ENCODE results near the gene NOPCHAP1. TPM values are rescaled to one million over a fixed set of nuclear protein-coding genes. Genes with fewer than 3 reads are reported as not detected.

Gene NOPCHAP1
- polyA plus RNA-seq, 1 experiment, result 9.5 TPM

GRCh38 chr12:104985206-104985605, 910 bp upstream of the NOPCHAP1 start:
- Histone ChIP-seq H3K27me3 (ENCODE audit: control insufficient read depth, insufficient read depth, low read length) (no peaks in the 10 kb centered on the region), H3K9me3 (ENCODE audit: control insufficient read depth, insufficient read depth, low read length) (no peaks in the 10 kb centered on the region), H3K27ac (ENCODE audit: low read depth, low read length) (no peak overlapping the region), H3K4me3 (ENCODE audit: low read depth, low read length) (no peak overlapping the region)
- TF ChIP-seq, protein P1, sequence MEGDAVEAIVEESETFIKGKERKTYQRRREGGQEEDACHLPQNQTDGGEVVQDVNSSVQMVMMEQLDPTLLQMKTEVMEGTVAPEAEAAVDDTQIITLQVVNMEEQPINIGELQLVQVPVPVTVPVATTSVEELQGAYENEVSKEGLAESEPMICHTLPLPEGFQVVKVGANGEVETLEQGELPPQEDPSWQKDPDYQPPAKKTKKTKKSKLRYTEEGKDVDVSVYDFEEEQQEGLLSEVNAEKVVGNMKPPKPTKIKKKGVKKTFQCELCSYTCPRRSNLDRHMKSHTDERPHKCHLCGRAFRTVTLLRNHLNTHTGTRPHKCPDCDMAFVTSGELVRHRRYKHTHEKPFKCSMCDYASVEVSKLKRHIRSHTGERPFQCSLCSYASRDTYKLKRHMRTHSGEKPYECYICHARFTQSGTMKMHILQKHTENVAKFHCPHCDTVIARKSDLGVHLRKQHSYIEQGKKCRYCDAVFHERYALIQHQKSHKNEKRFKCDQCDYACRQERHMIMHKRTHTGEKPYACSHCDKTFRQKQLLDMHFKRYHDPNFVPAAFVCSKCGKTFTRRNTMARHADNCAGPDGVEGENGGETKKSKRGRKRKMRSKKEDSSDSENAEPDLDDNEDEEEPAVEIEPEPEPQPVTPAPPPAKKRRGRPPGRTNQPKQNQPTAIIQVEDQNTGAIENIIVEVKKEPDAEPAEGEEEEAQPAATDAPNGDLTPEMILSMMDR (IDR thresholded peaks at IDR 0.05; ENCODE audit: low read depth, low read length), result no peak
- DNase-seq (ENCODE audit: low read depth, low spot score), result no peak
- ChIA-PET POLR2A (no interaction called here), CTCF (no interaction called here)

GRCh38 chr12:104990950-104991349, 4.8 kb downstream of the NOPCHAP1 start:
- Histone ChIP-seq H3K9me3 (ENCODE audit: control insufficient read depth, insufficient read depth, low read length) (no peaks in the 10 kb centered on the region), H3K27ac (ENCODE audit: low read depth, low read length) (no peak overlapping the region), H3K27me3 (ENCODE audit: control insufficient read depth, insufficient read depth, low read length) (no peaks in the 10 kb centered on the region), H3K4me3 (ENCODE audit: low read depth, low read length) (no peak overlapping the region)
- ChIA-PET CTCF (interaction anchor here (0.9 kb wide), 1 partner anchor 609 kb away, joined by 3 read pairs; no protein-coding TSS in a partner anchor), POLR2A (no interaction called here)
- DNase-seq (ENCODE audit: low read depth, low spot score), result no peak
- TF ChIP-seq, protein P1 (IDR thresholded peaks at IDR 0.05; ENCODE audit: low read depth, low read length), result no peak

DNA sequence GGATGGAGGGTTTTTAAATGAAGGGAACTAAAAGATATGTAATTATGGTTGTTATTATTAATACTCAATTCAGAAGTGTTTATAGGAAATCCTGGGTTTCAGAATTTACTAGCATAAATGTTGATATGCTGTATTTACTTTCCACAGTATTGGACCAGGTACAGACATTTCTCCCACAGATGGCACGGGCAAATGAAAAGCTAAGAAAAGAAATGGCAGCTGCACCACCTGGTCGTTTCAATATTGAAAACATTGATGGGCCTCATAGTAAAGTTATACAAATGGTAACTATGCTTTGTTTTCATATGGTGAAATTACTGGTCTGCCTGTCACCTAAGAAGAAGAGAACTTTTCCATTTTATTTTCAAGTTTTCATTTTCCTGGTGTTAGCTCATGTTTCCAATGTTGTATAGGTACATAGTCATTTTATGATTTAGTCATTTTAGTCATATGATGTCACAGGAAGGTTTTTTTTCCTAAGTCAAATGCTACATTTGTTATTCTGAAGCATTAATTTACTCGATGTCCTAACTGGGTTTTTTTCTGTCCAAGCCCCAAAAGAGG, 5.5 kb downstream of the NOPCHAP1 start:
- no peak overlapping the region for H3K4me3 ChIP-seq (ENCODE audit: low read depth, low read length)
- no peak overlapping the region for H3K27ac ChIP-seq (ENCODE audit: low read depth, low read length)
- H3K9me3 ChIP-seq (ENCODE audit: control insufficient read depth, insufficient read depth, low read length), result no peaks in the 10 kb centered on the region
- POLR2A ChIA-PET, result no interaction called here
- CTCF ChIA-PET, result interaction anchor here (0.9 kb wide), 1 partner anchor 610 kb away, joined by 3 read pairs; no protein-coding TSS in a partner anchor
- DNase-seq (ENCODE audit: low read depth, low spot score), result no peak
- no peaks in the 10 kb centered on the region for H3K27me3 ChIP-seq (ENCODE audit: control insufficient read depth, insufficient read depth, low read length)
- TF ChIP-seq, protein P1 (IDR thresholded peaks at IDR 0.05; ENCODE audit: low read depth, low read length), result no peak

GRCh38 chr12:104994336-104994735, 8.2 kb downstream of the NOPCHAP1 start:
- H3K27me3 ChIP-seq (ENCODE audit: control insufficient read depth, insufficient read depth, low read length), result no peaks in the 10 kb centered on the region
- POLR2A ChIA-PET, result no interaction called here
- CTCF ChIA-PET, result no interaction called here
- TF ChIP-seq, protein P1 (IDR thresholded peaks at IDR 0.05; ENCODE audit: low read depth, low read length), result no peak
- no peaks in the 10 kb centered on the region for H3K9me3 ChIP-seq (ENCODE audit: control insufficient read depth, insufficient read depth, low read length)
- H3K4me3 ChIP-seq (ENCODE audit: low read depth, low read length), result no peak overlapping the region
- DNase-seq (ENCODE audit: low read depth, low spot score), result no peak
- H3K27ac ChIP-seq (ENCODE audit: low read depth, low read length), result no peak overlapping the region

DNA sequence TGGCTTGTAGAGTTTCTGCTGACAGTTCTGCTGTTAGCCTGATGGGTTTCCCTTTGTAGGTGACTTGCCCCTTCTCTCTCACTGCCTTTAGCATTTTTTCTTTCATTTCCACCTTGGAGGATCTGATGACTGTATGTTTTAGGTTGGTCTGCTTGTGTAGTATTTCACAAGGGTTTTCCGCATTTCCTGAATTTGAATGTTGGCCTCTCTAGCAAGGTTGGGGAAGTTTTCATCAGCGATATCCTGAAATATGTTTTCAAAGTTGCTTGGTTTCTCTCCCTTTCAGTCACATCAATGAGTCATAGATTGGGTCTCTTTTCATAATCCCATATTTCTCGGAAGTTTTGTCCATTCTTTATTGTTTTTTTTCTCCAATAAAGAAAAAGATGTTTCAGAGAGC, 11.4 kb downstream of the NOPCHAP1 start:
- DNase-seq (ENCODE audit: low read depth, low spot score), result no peak
- Histone ChIP-seq H3K27me3 (ENCODE audit: control insufficient read depth, insufficient read depth, low read length) (no peaks in the 10 kb centered on the region), H3K4me3 (ENCODE audit: low read depth, low read length) (no peak overlapping the region), H3K27ac (ENCODE audit: low read depth, low read length) (no peak overlapping the region), H3K9me3 (ENCODE audit: control insufficient read depth, insufficient read depth, low read length) (no peaks in the 10 kb centered on the region)
- TF ChIP-seq, protein P1 (IDR thresholded peaks at IDR 0.05; ENCODE audit: low read depth, low read length), result no peak
- ChIA-PET POLR2A (no interaction called here), CTCF (no interaction called here)

Data from AG04450 (cell line).